ENCODE data around the gene NNMT. TPM values are rescaled to one million over a fixed set of nuclear protein-coding genes. Genes with fewer than 3 reads are reported as not detected.

The NNMT gene
- total and polyA plus RNA-seq, 9 of the 15 experiments (the other 6 are each of a cell fraction or from before 2014, with no cell fraction given), result 6.1 to 15.0 (median 11.2) TPM

DNA sequence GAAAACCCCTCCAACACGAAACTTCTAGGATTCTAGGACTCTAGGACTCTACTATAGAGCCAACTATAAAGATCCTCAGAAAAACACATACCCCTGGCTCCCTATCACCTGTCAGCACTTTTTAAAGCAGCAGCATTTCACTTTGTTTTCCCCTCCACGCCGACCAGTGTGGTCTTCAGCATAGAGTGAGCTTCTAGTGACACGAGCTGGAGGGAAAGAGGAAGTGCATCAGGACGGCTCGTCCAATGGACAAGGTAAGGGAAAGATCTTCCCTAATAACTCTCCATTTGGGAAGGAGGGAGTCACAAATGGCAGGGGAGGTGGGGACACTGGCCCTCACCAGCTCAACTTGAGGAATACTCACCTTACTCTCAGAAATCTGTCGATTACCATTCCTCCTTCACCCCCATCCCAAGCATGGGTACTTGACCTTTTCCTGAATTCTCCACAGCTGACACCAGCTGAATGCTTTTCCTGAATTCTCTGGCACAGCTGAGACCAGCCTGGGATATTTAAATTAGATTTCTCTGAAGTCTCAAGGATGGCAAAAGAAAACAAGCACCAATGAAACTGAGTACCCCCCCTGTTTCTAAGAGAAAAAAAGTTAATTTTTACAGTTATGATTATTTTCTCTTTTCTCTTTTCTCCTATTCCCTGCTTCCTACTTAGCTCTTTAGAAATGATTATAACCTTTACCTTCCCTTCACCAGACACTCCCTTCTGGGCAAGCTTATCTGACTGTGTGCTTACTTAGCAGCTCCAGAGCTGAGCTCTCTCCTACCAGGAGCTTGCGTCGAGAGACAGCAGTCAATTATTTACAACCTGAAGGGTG, 33.3 kb upstream of the NNMT start:
- Histone ChIP-seq H3K79me2 (ENCODE audit: control insufficient read depth, insufficient read depth, low read length) (no peaks in the 10 kb centered on the region), H3K4me3 (no peak overlapping the region), H3K9ac (ENCODE audit: insufficient read depth in 1 of 2, low read depth in 2 of 2, low read length in 2 of 2) (peak overlapping the region in 1 of 2 experiments; percentile 29; a peak in 1 of 4 replicates), H3K4me2 (ENCODE audit: insufficient read depth, low read length) (no peak overlapping the region), H3K4me1 (replicated peaks in 1 of 2; ENCODE audit: control insufficient read depth in 2 of 2, insufficient read depth in 2 of 2, low read length in 2 of 2) (peaks cover 12 to 16% of the 10 kb centered on the region in 2 experiments; a peak in 4 of 5 replicates), H2AFZ (ENCODE audit: low read depth, low read length) (peak overlapping the region; percentile 47), H3K27ac (ENCODE audit: extremely low read depth, low read depth, low read length) (no peak overlapping the region), H3K36me3 (ENCODE audit: control insufficient read depth, insufficient read depth, low read length) (no peaks in the 10 kb centered on the region), H3K27me3 (ENCODE audit: control insufficient read depth in 2 of 2, insufficient read depth in 2 of 2, low read length in 2 of 2) (peaks cover 0 to 3% of the 10 kb centered on the region in 2 experiments; a peak in 3 of 5 replicates), H3K9me3 (replicated peaks; ENCODE audit: control insufficient read depth, insufficient read depth, low read depth, low read length) (no peaks in the 10 kb centered on the region), H3K9me1 (ENCODE audit: control insufficient read depth, insufficient read depth, low read length) (peaks cover 3% of the 10 kb centered on the region), H4K20me1 (replicated peaks; ENCODE audit: control insufficient read depth, insufficient read depth, low read length) (no peaks in the 10 kb centered on the region)
- BruUV-seq (replicated peaks), result no TSS peak
- DNase-seq (ENCODE audit: extremely low read depth in 1 of 4, low spot score in 3 of 4) (peak; percentile 54 to 68 (median 58)), ATAC-seq (peak; percentile 83), FAIRE-seq (peak; percentile 84)
- CTCF ChIA-PET (ENCODE audit: low intra/inter-chr PET ratio), result interaction anchor here (0.6 to 1.9 kb wide), 7 partner anchors 61 to 366 kb away, joined by 3 to 7 read pairs (median 4); partner anchors contain the start of gene ZBTB16
- intact Hi-C loops (cut with micrococcal nuclease) (loop anchor here (1.0 to 10.0 kb wide), 3 partner anchors 367 to 956 kb away; no protein-coding TSS in a partner anchor), in situ Hi-C loops (cut with MboI) (loop anchor here (5.0 to 25.0 kb wide), 3 partner anchors 248 to 951 kb away; partner anchors contain the start of gene TTC12)
- under 1% methylated on average over 9 of the region's 9 CpGs for WGBS (ENCODE audit: insufficient coverage, low coverage, missing lambda C conversion rate)
- POLR2A ChIA-PET, result interaction anchor here (1.2 kb wide), 2 partner anchors 28 to 61 kb away, joined by 3 read pairs; no protein-coding TSS in a partner anchor
- TF ChIP-seq, protein P1, sequence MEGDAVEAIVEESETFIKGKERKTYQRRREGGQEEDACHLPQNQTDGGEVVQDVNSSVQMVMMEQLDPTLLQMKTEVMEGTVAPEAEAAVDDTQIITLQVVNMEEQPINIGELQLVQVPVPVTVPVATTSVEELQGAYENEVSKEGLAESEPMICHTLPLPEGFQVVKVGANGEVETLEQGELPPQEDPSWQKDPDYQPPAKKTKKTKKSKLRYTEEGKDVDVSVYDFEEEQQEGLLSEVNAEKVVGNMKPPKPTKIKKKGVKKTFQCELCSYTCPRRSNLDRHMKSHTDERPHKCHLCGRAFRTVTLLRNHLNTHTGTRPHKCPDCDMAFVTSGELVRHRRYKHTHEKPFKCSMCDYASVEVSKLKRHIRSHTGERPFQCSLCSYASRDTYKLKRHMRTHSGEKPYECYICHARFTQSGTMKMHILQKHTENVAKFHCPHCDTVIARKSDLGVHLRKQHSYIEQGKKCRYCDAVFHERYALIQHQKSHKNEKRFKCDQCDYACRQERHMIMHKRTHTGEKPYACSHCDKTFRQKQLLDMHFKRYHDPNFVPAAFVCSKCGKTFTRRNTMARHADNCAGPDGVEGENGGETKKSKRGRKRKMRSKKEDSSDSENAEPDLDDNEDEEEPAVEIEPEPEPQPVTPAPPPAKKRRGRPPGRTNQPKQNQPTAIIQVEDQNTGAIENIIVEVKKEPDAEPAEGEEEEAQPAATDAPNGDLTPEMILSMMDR (IDR thresholded peaks at IDR 0.05 in 2 of 3, conservative IDR thresholded peaks at IDR 0.05 in 1 of 3; ENCODE audit: insufficient read depth in 2 of 3, low read depth in 1 of 3, low read length in 3 of 3), result peak; percentile 75 to 85 (median 84)
- TF ChIP-seq STAG1 (CRISPR knock-in tag; IDR thresholded peaks at IDR 0.05; ENCODE audit: borderline replicate concordance) (peak; percentile 96; the same call in 1 of the 2 replicates), RAD21 (CRISPR knock-in tag; conservative IDR thresholded peaks at IDR 0.05 in 1 of 2, IDR thresholded peaks at IDR 0.05 in 1 of 2) (peak; percentile 89 to 92), ZNF316 (IDR thresholded peaks at IDR 0.05) (peak; percentile 57; the same call in 1 of the 2 replicates), NFYB (IDR thresholded peaks at IDR 0.05; ENCODE audit: extremely low read depth, insufficient read length) (peak; percentile 3), ARID2 (IDR thresholded peaks at IDR 0.05) (peak; percentile 64; the same call in 1 of the 2 replicates), SPI1 (IDR thresholded peaks at IDR 0.05; ENCODE audit: borderline replicate concordance, low read depth, low read length) (peak; percentile 98), GABPB2 (CRISPR knock-in tag; conservative IDR thresholded peaks at IDR 0.05) (no peak), CC2D1A (IDR thresholded peaks at IDR 0.05) (0 out of 2 replicates have a peak, but pooled peaks have one; percentile 47), SMC3 (conservative IDR thresholded peaks at IDR 0.05; ENCODE audit: insufficient read depth, low read depth, low read length) (peak; percentile 85), POLR2AphosphoS5 (IDR thresholded peaks at IDR 0.05; ENCODE audit: control insufficient read depth, insufficient read depth, low read depth, low read length) (no peak)
- TF ChIP-seq, protein P2, sequence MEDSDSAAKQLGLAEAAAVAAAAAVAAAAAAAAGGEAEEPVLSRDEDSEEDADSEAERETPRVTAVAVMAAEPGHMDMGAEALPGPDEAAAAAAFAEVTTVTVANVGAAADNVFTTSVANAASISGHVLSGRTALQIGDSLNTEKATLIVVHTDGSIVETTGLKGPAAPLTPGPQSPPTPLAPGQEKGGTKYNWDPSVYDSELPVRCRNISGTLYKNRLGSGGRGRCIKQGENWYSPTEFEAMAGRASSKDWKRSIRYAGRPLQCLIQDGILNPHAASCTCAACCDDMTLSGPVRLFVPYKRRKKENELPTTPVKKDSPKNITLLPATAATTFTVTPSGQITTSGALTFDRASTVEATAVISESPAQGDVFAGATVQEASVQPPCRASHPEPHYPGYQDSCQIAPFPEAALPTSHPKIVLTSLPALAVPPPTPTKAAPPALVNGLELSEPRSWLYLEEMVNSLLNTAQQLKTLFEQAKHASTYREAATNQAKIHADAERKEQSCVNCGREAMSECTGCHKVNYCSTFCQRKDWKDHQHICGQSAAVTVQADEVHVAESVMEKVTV (CRISPR knock-in tag; IDR thresholded peaks at IDR 0.05), result peak; percentile 74; the same call in 1 of the 2 replicates
- TF ChIP-seq, protein P3, sequence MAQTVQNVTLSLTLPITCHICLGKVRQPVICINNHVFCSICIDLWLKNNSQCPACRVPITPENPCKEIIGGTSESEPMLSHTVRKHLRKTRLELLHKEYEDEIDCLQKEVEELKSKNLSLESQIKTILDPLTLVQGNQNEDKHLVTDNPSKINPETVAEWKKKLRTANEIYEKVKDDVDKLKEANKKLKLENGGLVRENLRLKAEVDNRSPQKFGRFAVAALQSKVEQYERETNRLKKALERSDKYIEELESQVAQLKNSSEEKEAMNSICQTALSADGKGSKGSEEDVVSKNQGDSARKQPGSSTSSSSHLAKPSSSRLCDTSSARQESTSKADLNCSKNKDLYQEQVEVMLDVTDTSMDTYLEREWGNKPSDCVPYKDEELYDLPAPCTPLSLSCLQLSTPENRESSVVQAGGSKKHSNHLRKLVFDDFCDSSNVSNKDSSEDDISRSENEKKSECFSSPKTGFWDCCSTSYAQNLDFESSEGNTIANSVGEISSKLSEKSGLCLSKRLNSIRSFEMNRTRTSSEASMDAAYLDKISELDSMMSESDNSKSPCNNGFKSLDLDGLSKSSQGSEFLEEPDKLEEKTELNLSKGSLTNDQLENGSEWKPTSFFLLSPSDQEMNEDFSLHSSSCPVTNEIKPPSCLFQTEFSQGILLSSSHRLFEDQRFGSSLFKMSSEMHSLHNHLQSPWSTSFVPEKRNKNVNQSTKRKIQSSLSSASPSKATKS (CRISPR knock-in tag; IDR thresholded peaks at IDR 0.05), result no peak

All from K562 (cell line).